GM19328 (cell line): ENCODE measurements around the gene CORO2A.

Source experiments
- ATAC-seq: cut with Tn5 transposase; IDR thresholded peaks from one replicate; pipeline ENCODE4 v1.9.1; 2021; ENCODE audit warnings: mild to moderate bottlenecking, moderate library complexity; ENCODE audit not compliant: unreplicated experiment

The CORO2A gene, protein sequence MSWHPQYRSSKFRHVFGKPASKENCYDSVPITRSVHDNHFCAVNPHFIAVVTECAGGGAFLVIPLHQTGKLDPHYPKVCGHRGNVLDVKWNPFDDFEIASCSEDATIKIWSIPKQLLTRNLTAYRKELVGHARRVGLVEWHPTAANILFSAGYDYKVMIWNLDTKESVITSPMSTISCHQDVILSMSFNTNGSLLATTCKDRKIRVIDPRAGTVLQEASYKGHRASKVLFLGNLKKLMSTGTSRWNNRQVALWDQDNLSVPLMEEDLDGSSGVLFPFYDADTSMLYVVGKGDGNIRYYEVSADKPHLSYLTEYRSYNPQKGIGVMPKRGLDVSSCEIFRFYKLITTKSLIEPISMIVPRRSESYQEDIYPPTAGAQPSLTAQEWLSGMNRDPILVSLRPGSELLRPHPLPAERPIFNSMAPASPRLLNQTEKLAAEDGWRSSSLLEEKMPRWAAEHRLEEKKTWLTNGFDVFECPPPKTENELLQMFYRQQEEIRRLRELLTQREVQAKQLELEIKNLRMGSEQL

DNA sequence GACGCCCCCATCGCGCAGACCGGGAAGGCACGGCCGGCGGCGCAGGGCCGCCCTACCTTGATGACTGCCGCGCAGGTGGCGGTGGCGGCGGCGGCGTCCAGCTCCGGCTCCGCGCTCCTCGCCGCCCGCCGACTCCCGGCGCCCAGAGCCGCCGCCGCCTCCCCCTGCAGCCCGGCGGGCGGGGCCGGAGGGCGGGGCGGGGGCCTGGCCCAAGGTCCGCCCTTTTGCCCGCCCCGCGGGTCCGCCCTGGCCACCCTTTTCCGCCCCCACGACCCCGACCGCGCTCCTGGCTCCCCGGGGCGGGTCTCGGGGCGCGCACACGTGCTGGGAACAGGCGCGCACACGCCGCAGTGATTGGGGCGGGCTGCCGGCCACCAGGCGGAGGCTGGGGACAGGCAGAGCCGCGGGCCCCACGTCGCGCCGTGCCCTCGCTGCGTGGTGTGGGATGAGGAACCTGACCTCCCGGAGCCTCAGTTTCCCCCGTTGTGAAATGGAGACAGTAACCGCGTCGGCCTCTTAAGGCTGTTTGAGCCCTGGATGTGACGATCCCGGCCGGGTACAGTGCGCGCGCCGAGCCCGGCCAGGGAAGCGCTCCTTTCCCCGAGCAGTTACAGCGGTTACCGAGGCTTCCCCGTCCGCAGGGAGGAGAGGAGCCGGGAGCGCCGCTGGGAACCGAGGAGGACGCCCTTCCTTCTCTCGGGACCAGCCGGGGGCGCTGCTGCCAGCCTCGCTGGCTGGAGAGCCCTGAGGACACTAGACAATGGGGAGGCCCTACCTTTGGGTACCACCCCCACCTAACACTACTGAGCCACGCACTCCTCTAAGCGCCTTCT is at the start of gene CORO2A:
CORO2A (minus strand) TSS at position 135 of the 833 bp plus-strand sequence. CDS start 34,977 bp downstream, outside the sequence.
- ATAC-seq = peak; percentile 70

GRCh38 chr9:98241357-98242300 is 49.2 kb upstream of the CORO2A start:
- ATAC-seq = no peak

GRCh38 chr9:98240475-98240874 is 48.0 kb upstream of the CORO2A start:
- no peak for ATAC-seq

- no peak for ATAC-seq
These were observed 44.6 kb upstream of the CORO2A start for GRCh38 chr9:98236901-98237487.

DNA sequence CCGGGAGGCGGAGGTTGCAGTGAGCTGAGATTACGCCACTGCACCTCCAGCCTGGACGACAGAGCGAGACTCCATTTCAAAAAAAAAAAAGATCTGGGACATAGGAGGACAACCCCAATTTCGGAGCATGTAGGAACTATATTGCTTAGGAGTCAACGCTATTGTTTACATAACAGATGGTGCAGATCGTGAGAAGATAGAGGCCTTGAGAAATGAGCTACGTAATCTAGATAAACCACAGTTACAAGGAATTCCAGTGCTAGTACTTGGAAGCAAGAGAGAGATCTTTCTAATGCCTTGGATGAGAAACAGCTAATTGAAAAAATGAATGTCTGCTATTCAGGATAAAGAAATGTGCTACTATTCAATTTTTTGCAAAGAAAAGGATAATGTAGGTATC is 42.7 kb upstream of the CORO2A start:
- ATAC-seq = no peak

GRCh38 chr9:98234245-98234825 is 41.9 kb upstream of the CORO2A start:
- ATAC-seq = no peak

DNA sequence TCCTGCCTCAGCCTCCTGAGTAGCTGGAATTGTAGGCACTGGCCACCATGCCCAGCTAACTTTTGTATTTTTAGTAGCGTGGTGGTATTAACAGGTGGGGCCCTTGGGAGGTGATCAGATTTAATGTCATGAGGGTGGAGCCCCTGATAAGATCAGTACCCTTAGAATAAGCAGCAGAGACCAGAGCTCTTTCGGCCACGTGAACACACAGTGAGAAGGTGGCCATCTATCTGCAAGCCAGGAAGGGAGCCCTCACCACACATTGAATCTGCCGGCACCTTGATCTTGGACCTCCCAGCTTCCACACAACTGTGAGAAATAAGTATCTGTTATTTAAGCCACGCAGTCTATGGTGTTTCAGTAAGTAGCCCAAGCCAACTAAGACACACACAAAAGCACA is 40.5 kb upstream of the CORO2A start:
- ATAC-seq = no peak

- ATAC-seq = no peak
These were observed 39.5 kb upstream of the CORO2A start for GRCh38 chr9:98231770-98232478.

GRCh38 chr9:98230789-98231188 is 38.4 kb upstream of the CORO2A start:
- ATAC-seq = no peak

- no peak for ATAC-seq
These were observed 37.9 kb upstream of the CORO2A start for GRCh38 chr9:98230304-98230703.

DNA sequence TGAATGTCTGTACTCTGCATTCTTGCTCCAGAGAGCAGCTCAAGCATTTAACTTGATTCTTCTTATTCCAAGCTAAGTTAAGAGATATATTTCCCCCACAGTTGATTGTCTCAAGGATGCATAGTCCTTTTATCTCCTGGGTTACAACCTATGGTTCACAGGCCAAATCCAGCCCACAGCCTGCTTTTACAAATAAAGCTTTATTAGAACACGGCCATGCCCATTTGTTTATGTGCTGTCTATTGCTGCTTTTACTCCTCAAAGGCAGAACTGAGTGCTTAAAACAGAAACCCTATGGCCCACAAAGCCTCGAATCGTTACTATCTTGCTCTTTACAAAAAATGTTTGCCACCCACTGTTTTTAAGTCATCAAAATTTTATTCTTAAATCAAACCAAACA is 37.2 kb upstream of the CORO2A start:
- ATAC-seq = no peak

DNA sequence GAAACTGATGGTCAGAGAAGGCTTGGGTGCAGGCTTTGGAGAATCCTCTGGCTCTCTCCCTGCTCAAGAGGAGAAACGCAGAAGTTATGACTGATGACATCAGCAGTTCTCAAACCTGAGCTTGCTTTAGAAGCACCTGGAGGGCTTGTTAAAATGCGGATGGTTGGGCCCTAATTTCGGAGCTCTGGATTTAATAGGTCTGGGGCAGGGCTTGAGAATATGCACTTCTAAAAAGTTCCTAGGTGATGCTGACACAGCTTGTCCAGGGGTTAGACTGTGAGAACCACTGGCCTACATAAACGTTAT is 36.6 kb upstream of the CORO2A start:
- no peak for ATAC-seq

DNA sequence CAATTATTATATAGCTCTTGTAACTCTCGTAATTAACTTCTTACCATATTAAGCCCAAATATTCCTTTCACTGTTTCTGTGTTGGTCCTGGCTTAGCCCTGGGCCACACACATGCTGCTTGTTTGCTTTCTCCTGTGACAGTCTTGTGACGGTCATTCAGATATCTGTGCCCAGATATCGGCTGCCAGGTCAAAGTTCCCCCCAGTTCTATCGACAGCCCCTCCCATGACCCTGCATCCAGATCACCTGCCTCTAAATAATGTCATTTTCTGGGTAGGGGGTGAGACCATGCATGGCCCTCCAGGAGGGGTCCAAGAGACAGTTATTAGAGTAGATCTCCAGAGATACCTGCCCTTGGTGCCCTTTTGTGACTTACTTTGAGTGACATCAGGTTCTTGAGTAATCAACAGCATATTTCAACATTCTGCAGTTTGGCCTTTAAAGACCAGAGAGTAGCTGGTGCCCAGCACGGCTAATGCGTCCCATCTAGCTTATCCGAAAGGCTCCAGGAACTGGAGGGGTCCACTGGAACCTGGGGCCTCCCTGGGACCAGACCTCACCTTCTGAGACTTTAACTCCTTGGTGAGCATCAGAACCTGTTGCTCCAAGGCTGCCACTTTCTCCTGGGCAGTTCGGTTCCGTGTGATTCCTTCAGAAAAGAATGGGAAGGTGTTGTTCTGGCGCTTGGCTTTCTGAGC is 36.1 kb upstream of the CORO2A start:
- no peak for ATAC-seq

- no peak for ATAC-seq
These were observed 35.4 kb upstream of the CORO2A start for GRCh38 chr9:98227883-98228282.

DNA sequence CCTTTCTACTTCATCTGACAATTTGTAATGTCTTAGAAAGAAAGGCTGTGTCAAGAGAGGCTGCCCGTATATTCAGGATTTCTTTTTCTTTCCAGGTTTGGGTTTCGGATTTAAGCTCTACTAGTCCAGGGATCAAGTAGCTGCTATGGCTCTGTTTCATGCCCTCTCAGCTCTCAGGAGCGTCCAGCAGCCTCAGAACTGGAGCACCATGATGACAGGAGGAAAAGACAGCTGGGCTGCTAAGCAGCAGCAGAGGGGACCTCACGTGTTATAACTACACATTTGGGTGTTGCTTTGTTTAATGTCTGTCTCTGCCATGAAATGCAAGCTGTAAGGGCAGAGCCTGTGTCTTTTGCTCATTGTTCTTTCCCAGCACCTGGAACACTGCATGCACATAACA is 34.5 kb upstream of the CORO2A start:
- no peak for ATAC-seq

DNA sequence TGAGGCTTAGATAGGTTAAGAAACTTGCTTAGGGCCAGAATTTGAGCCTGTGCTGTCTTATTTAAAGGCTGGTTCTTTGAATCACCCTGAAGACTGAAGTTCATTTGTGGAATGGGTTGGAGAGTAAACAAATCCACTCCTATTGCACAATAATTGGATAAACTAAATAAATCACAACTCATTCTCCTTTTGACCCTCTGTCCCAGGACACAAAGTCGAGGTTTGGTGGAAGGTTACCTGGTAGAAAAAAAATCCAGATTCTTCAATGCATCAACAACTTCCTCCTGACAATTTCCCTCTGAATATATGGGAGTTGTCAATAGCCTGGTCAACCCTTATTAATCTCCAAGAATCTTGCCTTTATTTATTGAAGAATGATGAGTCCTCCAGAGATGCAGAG is 34.1 kb upstream of the CORO2A start:
- ATAC-seq = no peak

GRCh38 chr9:98225015-98225442 is 32.6 kb upstream of the CORO2A start:
- no peak for ATAC-seq

DNA sequence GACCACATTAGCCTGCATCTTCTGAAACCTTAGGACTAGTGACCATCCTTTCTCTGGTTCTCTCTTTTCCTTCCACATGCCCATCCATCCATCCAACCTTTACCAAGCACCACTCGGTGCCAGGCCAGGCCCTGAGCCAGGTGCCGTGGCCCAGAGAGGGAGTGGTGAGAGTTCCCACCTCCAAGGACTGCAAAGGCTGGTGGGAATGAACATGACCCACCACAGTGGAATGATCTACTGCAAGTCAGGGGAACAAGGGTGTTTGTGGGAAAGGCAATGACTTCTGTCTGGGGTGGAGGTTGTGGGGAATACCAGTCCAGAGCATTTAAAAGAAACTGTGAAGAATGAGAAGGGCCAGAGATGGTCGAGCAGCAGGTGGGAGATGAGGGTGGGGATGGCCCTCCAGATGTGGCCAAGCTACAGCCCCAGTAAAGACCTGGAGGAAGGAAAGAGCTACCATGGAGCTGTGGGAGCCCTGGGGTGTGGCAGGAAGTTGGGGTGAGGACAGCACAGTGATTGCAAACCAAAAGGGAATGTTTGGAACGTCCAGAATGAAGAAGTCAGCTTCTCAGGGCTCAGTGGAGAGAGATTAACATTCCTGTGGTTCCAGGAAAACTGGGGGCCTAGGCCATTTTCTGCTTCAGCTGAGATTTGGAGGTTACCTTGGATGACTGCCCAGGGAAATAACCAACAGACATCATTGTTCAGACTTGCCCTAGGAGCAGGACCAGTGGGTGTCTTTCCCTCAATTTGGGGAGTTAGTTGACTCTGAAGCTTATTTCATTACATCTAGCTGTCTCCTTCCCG is 30.7 kb upstream of the CORO2A start:
- no peak for ATAC-seq
